OCI-LY7 (cell line): Measurements from ENCODE around the gene MRPL46. TPM values are rescaled to one million over a fixed set of nuclear protein-coding genes. Genes with fewer than 3 reads are reported as not detected.

ENCODE experiments used
- BruUV-seq: library from RNA; stranded (reverse); fragments of 400-500 nt; replicated peaks from 2 replicates; lab custom pipeline; 2021; lab: Mats Ljungman, UMichigan
- CTCF ChIA-PET: fragments of 300-600 bp; sonication (Branson Sonifier 250); formaldehyde crosslinking; loops from one replicate; lab custom pipeline; 2022; ENCODE audit warnings: antibody characterized with exemption; ENCODE audit not compliant: unreplicated experiment; lab: Charles Lee
- POLR2A ChIA-PET: fragments of 300-600 bp; sonication (Branson Sonifier 250); formaldehyde crosslinking; loops from one replicate; lab custom pipeline; 2022; ENCODE audit warnings: antibody characterized with exemption; lab: Charles Lee
- DNase-seq: peaks from one replicate; pipeline ENCODE4 v3.0.0-alpha.2; 2015; ENCODE audit warnings: low spot score
- H2AFZ ChIP-seq: fragments of 200-600 bp; sonication (generic), shearing (Covaris generic); 2 replicates; pipeline ENCODE4 v1.6.1; 2014; ENCODE audit warnings: mild to moderate bottlenecking, antibody characterized with exemption, low read length, moderate library complexity
- H3K27ac ChIP-seq: fragments of 200-600 bp; sonication (generic); 2 replicates; pipeline ENCODE4 v1.5.1; 2014; ENCODE audit warnings: mixed run types, low read depth, mild to moderate bottlenecking, moderate library complexity, low read length, inconsistent platforms; ENCODE audit not compliant: poor library complexity, severe bottlenecking
- H3K36me3 ChIP-seq: fragments of 200-600 bp; sonication (generic); 2 replicates; pipeline ENCODE4 v1.6.1; 2014; ENCODE audit warnings: mild to moderate bottlenecking, antibody characterized with exemption, low read length, moderate library complexity, mixed read lengths; ENCODE audit not compliant: insufficient read depth
- H3K4me1 ChIP-seq: fragments of 200-600 bp; sonication (generic); 2 replicates; pipeline ENCODE4 v1.5.1; 2014; ENCODE audit warnings: mild to moderate bottlenecking, low read length; ENCODE audit not compliant: insufficient read depth, poor library complexity, severe bottlenecking
- H3K4me2 ChIP-seq: fragments of 200-600 bp; sonication (generic); 2 replicates; pipeline ENCODE4 v1.6.1; 2014; ENCODE audit warnings: mild to moderate bottlenecking, low read length
- H3K4me3 ChIP-seq: fragments of 200-600 bp; sonication (generic); 2 replicates; pipeline ENCODE4 v1.5.1; 2014; ENCODE audit warnings: mild to moderate bottlenecking, low read depth, low read length; ENCODE audit not compliant: poor library complexity, severe bottlenecking
- H3K79me2 ChIP-seq: fragments of 200-600 bp; sonication (generic); 2 replicates; pipeline ENCODE4 v1.6.1; 2016; ENCODE audit warnings: low read depth, mild to moderate bottlenecking, low read length, moderate library complexity, mixed read lengths; ENCODE audit not compliant: insufficient read depth
- H3K9me2 ChIP-seq: fragments of 200-600 bp; sonication (generic); 2 replicates; pipeline ENCODE4 v1.6.1; 2016; ENCODE audit warnings: mild to moderate bottlenecking, low read length, mixed read lengths; ENCODE audit not compliant: insufficient read depth
- H3K9me3 ChIP-seq: fragments of 200-600 bp; sonication (generic); 2 replicates; pipeline ENCODE4 v1.6.1; 2014; ENCODE audit warnings: mild to moderate bottlenecking, mixed run types, low read length, mixed read lengths
- H4K20me1 ChIP-seq: fragments of 200-600 bp; sonication (generic); 2 replicates; pipeline ENCODE4 v1.6.1; 2014; ENCODE audit warnings: mild to moderate bottlenecking, antibody characterized with exemption, low read length, moderate library complexity, mixed read lengths; ENCODE audit not compliant: insufficient read depth
- CTCF ChIP-seq: fragments of 200-600 bp; sonication (generic); conservative IDR thresholded peaks from 2 replicates; pipeline ENCODE4 v1.5.1; 2014; ENCODE audit warnings: mild to moderate bottlenecking, antibody characterized with exemption, low read length, moderate library complexity, mixed read lengths
- EZH2phosphoT487 ChIP-seq: fragments of 200-600 bp; sonication (generic); IDR thresholded peaks from 2 replicates; pipeline ENCODE4 v1.6.1; 2018; ENCODE audit warnings: low read depth, borderline replicate concordance, mild to moderate bottlenecking, mixed run types, antibody characterized with exemption, low read length, moderate library complexity, mixed read lengths
- intact Hi-C: fragments of 100-400 bp; cut with micrococcal nuclease; formaldehyde crosslinking; loops from one replicate; pipeline ENCODE4 v1.10.0; 2022; ENCODE audit not compliant: unreplicated experiment
- total RNA-seq, 2 experiments: library from RNA; depleted of rRNA in 1 of 2; stranded (reverse); fragments of >200 nt in 1 of 2; shearing (Covaris generic) in 1 of 2; gene quantifications; 2 replicates each; pipeline ENCODE4 v1.2.3, GENCODE V29; 2014 to 2022

The MRPL46 gene
- total RNA-seq, 2 experiments from 2014 or later: 30.4 to 37.2 TPM

GRCh38 chr15:88497109-88497765 is 30.0 kb upstream of the MRPL46 start:
- CTCF ChIA-PET: no interaction called here

GRCh38 chr15:88493844-88494243 is 26.7 kb upstream of the MRPL46 start:
- no peak for DNase-seq
- Histone ChIP-seq H4K20me1 (no peaks in the 10 kb centered on the region), H3K9me3 (no peaks in the 10 kb centered on the region), H3K4me3 (no peak overlapping the region), H3K79me2 (no peaks in the 10 kb centered on the region), H3K36me3 (no peaks in the 10 kb centered on the region), H2AFZ (no peak overlapping the region), H3K4me2 (no peak overlapping the region), H3K27ac (no peak overlapping the region), H3K9me2 (no peaks in the 10 kb centered on the region), H3K4me1 (no peaks in the 10 kb centered on the region)
- CTCF ChIA-PET: no interaction called here
- TF ChIP-seq CTCF (no peak), EZH2phosphoT487 (no peak)
- intact Hi-C loops: no loop called here
- BruUV-seq: no TSS peak
- POLR2A ChIA-PET: no interaction called here

More at GRCh38 chr15:88497109-88497765, 30.0 kb upstream of the MRPL46 start:
- DNase-seq: no peak
- no peak for TF ChIP-seq CTCF
- no peak for TF ChIP-seq EZH2phosphoT487
- Histone ChIP-seq H3K4me2 (no peak overlapping the region), H3K9me3 (no peaks in the 10 kb centered on the region), H4K20me1 (no peaks in the 10 kb centered on the region), H3K9me2 (no peaks in the 10 kb centered on the region), H3K4me1 (no peaks in the 10 kb centered on the region), H3K4me3 (no peak overlapping the region), H2AFZ (no peak overlapping the region), H3K36me3 (no peaks in the 10 kb centered on the region), H3K79me2 (no peaks in the 10 kb centered on the region), H3K27ac (no peak overlapping the region)
- BruUV-seq: no TSS peak
- intact Hi-C loops: no loop called here
- POLR2A ChIA-PET: no interaction called here

- no peaks in the 10 kb centered on the region for H3K9me3 ChIP-seq
- H3K4me1 ChIP-seq: no peaks in the 10 kb centered on the region
- TF ChIP-seq EZH2phosphoT487: no peak
- no peak for TF ChIP-seq CTCF
- no peak overlapping the region for H3K27ac ChIP-seq
- no peaks in the 10 kb centered on the region for H3K36me3 ChIP-seq
- no TSS peak for BruUV-seq
- H2AFZ ChIP-seq: no peak overlapping the region
- intact Hi-C loops: no loop called here
- no peaks in the 10 kb centered on the region for H4K20me1 ChIP-seq
- no peak for DNase-seq
- no peak overlapping the region for H3K4me2 ChIP-seq
- ChIA-PET CTCF (no interaction called here), POLR2A (no interaction called here)
- H3K9me2 ChIP-seq: no peaks in the 10 kb centered on the region
- no peaks in the 10 kb centered on the region for H3K79me2 ChIP-seq
- no peak overlapping the region for H3K4me3 ChIP-seq
Measured at GRCh38 chr15:88491158-88491557, 24.0 kb upstream of the MRPL46 start.
